ENCODE results near the gene CHST9. TPM values are rescaled to one million over a fixed set of nuclear protein-coding genes. Genes with fewer than 3 reads are reported as not detected.

CHST9 gene
- total and polyA plus RNA-seq, 2 experiments from 2014 or later = 9.8 to 32.7 TPM

DNA sequence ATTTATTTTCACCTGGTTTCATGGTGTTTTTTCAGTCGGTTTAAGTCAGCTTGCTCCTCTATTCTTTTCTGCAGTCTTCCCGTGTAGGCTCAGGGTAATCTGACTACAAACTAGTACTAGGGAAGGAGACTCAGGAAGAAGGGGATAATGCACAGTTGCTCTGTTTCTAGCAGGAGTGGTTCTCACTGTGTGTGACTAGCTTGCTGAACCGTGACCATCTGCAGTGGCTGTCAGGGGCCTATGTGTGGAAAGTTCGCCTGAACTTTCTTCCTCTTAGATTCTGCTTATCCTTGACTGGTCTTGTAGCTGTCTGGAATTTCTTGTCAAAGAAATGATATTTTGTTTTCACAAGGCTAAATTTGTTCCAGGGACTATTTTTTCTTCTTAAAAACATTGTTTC, 273.3 kb downstream of the CHST9 start:
- no peak overlapping the region for H2AFZ ChIP-seq
- H3K9me3 ChIP-seq (ENCODE audit: low read depth) = no peaks in the 10 kb centered on the region
- no peak for DNase-seq (ENCODE audit: low spot score)
- H4K20me1 ChIP-seq (ENCODE audit: insufficient read depth, poor library complexity, severe bottlenecking) = no peaks in the 10 kb centered on the region
- WGBS (ENCODE audit: low lambda C conversion rate, missing lambda C conversion rate) = 62% methylated on average over 4 of the region's 4 CpGs
- TF ChIP-seq EZH2 (IDR thresholded peaks at IDR 0.05; ENCODE audit: borderline replicate concordance) (no peak), EZH2phosphoT487 (IDR thresholded peaks at IDR 0.05; ENCODE audit: low read depth, severe bottlenecking, unreplicated experiment) (no peak)
- TF ChIP-seq, protein P1, sequence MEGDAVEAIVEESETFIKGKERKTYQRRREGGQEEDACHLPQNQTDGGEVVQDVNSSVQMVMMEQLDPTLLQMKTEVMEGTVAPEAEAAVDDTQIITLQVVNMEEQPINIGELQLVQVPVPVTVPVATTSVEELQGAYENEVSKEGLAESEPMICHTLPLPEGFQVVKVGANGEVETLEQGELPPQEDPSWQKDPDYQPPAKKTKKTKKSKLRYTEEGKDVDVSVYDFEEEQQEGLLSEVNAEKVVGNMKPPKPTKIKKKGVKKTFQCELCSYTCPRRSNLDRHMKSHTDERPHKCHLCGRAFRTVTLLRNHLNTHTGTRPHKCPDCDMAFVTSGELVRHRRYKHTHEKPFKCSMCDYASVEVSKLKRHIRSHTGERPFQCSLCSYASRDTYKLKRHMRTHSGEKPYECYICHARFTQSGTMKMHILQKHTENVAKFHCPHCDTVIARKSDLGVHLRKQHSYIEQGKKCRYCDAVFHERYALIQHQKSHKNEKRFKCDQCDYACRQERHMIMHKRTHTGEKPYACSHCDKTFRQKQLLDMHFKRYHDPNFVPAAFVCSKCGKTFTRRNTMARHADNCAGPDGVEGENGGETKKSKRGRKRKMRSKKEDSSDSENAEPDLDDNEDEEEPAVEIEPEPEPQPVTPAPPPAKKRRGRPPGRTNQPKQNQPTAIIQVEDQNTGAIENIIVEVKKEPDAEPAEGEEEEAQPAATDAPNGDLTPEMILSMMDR (IDR thresholded peaks at IDR 0.05; ENCODE audit: poor library complexity) = no peak
- no peak overlapping the region for H3K27ac ChIP-seq
- no peak overlapping the region for H3K4me3 ChIP-seq
- no peaks in the 10 kb centered on the region for H3K79me2 ChIP-seq
- no peaks in the 10 kb centered on the region for H3K4me1 ChIP-seq (ENCODE audit: insufficient read depth)
- H3K4me2 ChIP-seq = no peak overlapping the region
- no peaks in the 10 kb centered on the region for H3K9me2 ChIP-seq (replicated peaks; ENCODE audit: insufficient read depth)
- no peaks in the 10 kb centered on the region for H3K36me3 ChIP-seq (replicated peaks; ENCODE audit: insufficient read depth, low read depth)
- H3K27me3 ChIP-seq = no peaks in the 10 kb centered on the region

- Histone ChIP-seq H3K79me2 (no peaks in the 10 kb centered on the region), H4K20me1 (ENCODE audit: insufficient read depth, poor library complexity, severe bottlenecking) (no peaks in the 10 kb centered on the region), H3K27me3 (no peaks in the 10 kb centered on the region), H3K9me3 (ENCODE audit: low read depth) (no peaks in the 10 kb centered on the region), H3K9me2 (replicated peaks; ENCODE audit: insufficient read depth) (no peaks in the 10 kb centered on the region), H3K4me2 (no peak overlapping the region), H3K4me3 (no peak overlapping the region), H3K36me3 (replicated peaks; ENCODE audit: insufficient read depth, low read depth) (no peaks in the 10 kb centered on the region), H3K27ac (no peak overlapping the region), H2AFZ (no peak overlapping the region), H3K4me1 (ENCODE audit: insufficient read depth) (no peaks in the 10 kb centered on the region)
- no peak for DNase-seq (ENCODE audit: low spot score)
- TF ChIP-seq EZH2phosphoT487 (IDR thresholded peaks at IDR 0.05; ENCODE audit: low read depth, severe bottlenecking, unreplicated experiment) = no peak
- TF ChIP-seq EZH2 (IDR thresholded peaks at IDR 0.05; ENCODE audit: borderline replicate concordance) = no peak
- TF ChIP-seq, protein P1 (IDR thresholded peaks at IDR 0.05; ENCODE audit: poor library complexity) = no peak
- WGBS (ENCODE audit: low lambda C conversion rate, missing lambda C conversion rate) = 60% methylated on average over 5 of the region's 5 CpGs
These were observed 275.4 kb downstream of the CHST9 start for GRCh38 chr18:26909599-26910290.

DNA sequence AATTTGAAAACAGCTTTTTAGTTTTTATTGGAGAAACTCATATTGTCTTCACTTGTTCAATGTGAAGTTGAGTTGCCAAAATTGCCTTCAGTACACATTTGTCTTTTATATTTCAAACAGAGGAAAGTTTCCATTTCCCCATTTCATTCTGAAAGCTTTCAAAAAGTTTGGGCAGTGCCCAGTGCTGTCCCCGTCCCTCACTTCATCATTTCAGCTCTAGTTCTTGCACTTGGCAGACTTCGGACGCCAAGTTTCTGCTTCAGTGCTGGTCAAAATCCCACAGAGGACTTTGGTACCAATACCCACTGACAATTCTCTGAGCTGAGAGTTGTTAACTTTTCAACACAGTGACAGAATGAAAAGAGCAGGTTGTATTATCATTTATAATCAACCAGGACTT, 276.2 kb downstream of the CHST9 start:
- no peak overlapping the region for H3K4me3 ChIP-seq
- H3K9me3 ChIP-seq (ENCODE audit: low read depth) = no peaks in the 10 kb centered on the region
- H3K4me2 ChIP-seq = no peak overlapping the region
- no peak overlapping the region for H2AFZ ChIP-seq
- 65% methylated on average over 3 of the region's 3 CpGs for WGBS (ENCODE audit: low lambda C conversion rate, missing lambda C conversion rate)
- H4K20me1 ChIP-seq (ENCODE audit: insufficient read depth, poor library complexity, severe bottlenecking) = no peaks in the 10 kb centered on the region
- TF ChIP-seq, protein P1 (IDR thresholded peaks at IDR 0.05; ENCODE audit: poor library complexity) = no peak
- no peak for TF ChIP-seq EZH2 (IDR thresholded peaks at IDR 0.05; ENCODE audit: borderline replicate concordance)
- TF ChIP-seq EZH2phosphoT487 (IDR thresholded peaks at IDR 0.05; ENCODE audit: low read depth, severe bottlenecking, unreplicated experiment) = no peak
- no peaks in the 10 kb centered on the region for H3K36me3 ChIP-seq (replicated peaks; ENCODE audit: insufficient read depth, low read depth)
- no peak for DNase-seq (ENCODE audit: low spot score)
- no peaks in the 10 kb centered on the region for H3K79me2 ChIP-seq
- H3K27me3 ChIP-seq = no peaks in the 10 kb centered on the region
- H3K4me1 ChIP-seq (ENCODE audit: insufficient read depth) = no peaks in the 10 kb centered on the region
- H3K27ac ChIP-seq = no peak overlapping the region
- no peaks in the 10 kb centered on the region for H3K9me2 ChIP-seq (replicated peaks; ENCODE audit: insufficient read depth)

Measured in hepatocyte (in vitro differentiated cells).